ENCODE results near the gene TMEM214. TPM values are rescaled to one million over a fixed set of nuclear protein-coding genes. Genes with fewer than 3 reads are reported as not detected.
A peak's percentile ranks its signal among the peaks of the same experiment; 100 is the strongest.

TMEM214 gene
- total RNA-seq, 4 donors from 2014 or later: 16.1 to 96.2 (median 66.5) TPM

GRCh38 chr2:27027211-27027651 is 5.5 kb upstream of the TMEM214 start:
- intact Hi-C loops (cut with DNase I; ENCODE audit: low total_unique reads): no loop called here
- Histone ChIP-seq H3K9me3 (no peaks in the 10 kb centered on the region), H3K27me3 (no peaks in the 10 kb centered on the region), H3K27ac (no peak overlapping the region), H3K4me3 (no peak overlapping the region), H3K36me3 (no peaks in the 10 kb centered on the region), H3K4me1 (no peaks in the 10 kb centered on the region)
- no peak for TF ChIP-seq POLR2A (IDR thresholded peaks at IDR 0.05)
- TF ChIP-seq CTCF (IDR thresholded peaks at IDR 0.05): no peak
- no peak for DNase-seq

GRCh38 chr2:27029051-27029450 is 3.7 kb upstream of the TMEM214 start:
- Histone ChIP-seq H3K27me3 (no peaks in the 10 kb centered on the region), H3K4me3 (no peak overlapping the region), H3K9me3 (no peaks in the 10 kb centered on the region), H3K27ac (no peak overlapping the region), H3K36me3 (no peaks in the 10 kb centered on the region), H3K4me1 (peaks cover 0 to 6% of the 10 kb centered on the region in 2 donors)
- intact Hi-C loops (cut with DNase I; ENCODE audit: low total_unique reads): no loop called here
- TF ChIP-seq POLR2A (IDR thresholded peaks at IDR 0.05) (no peak), CTCF (IDR thresholded peaks at IDR 0.05) (no peak)
- DNase-seq: no peak

GRCh38 chr2:27033253-27033852 is 588 bp downstream of the TMEM214 start:
- Histone ChIP-seq H3K27me3 (no peaks in the 10 kb centered on the region), H3K4me3 (peak overlapping the region; percentile 89 to 97), H3K36me3 (no peaks in the 10 kb centered on the region), H3K4me1 (peaks cover 0 to 11% of the 10 kb centered on the region in 2 donors), H3K27ac (peak overlapping the region; percentile 83 to 91), H3K9me3 (no peaks in the 10 kb centered on the region)
- intact Hi-C loops (cut with DNase I; ENCODE audit: low total_unique reads): no loop called here
- DNase-seq: no peak
- TF ChIP-seq POLR2A (IDR thresholded peaks at IDR 0.05) (no peak), CTCF (IDR thresholded peaks at IDR 0.05) (no peak)

- H3K27ac ChIP-seq: no peak overlapping the region
- H3K4me1 ChIP-seq: peaks cover 0 to 11% of the 10 kb centered on the region in 2 donors
- intact Hi-C loops (cut with DNase I; ENCODE audit: low total_unique reads): no loop called here
- H3K36me3 ChIP-seq: no peaks in the 10 kb centered on the region
- H3K4me3 ChIP-seq: no peak overlapping the region
- TF ChIP-seq POLR2A (IDR thresholded peaks at IDR 0.05) (no peak), CTCF (IDR thresholded peaks at IDR 0.05) (no peak)
- no peaks in the 10 kb centered on the region for H3K27me3 ChIP-seq
- H3K9me3 ChIP-seq: no peaks in the 10 kb centered on the region
- no peak for DNase-seq
Measured at GRCh38 chr2:27038012-27038411, 5.2 kb downstream of the TMEM214 start.

GRCh38 chr2:27038631-27039339 is 6.0 kb downstream of the TMEM214 start:
- no peaks in the 10 kb centered on the region for H3K9me3 ChIP-seq

More at GRCh38 chr2:27038631-27039339, 6.0 kb downstream of the TMEM214 start:
- Histone ChIP-seq H3K4me3 (no peak overlapping the region), H3K36me3 (no peaks in the 10 kb centered on the region), H3K27me3 (no peaks in the 10 kb centered on the region), H3K27ac (no peak overlapping the region), H3K4me1 (peaks cover 0 to 8% of the 10 kb centered on the region in 2 donors)
- no peak for DNase-seq
- intact Hi-C loops (cut with DNase I; ENCODE audit: low total_unique reads): no loop called here
- TF ChIP-seq CTCF (IDR thresholded peaks at IDR 0.05) (no peak), POLR2A (IDR thresholded peaks at IDR 0.05) (no peak)
